Measurements from ENCODE around the gene IFITM1. TPM values are rescaled to one million over a fixed set of nuclear protein-coding genes. Genes with fewer than 3 reads are reported as not detected.
"Not testable (repeated sequence)": the region's sequence is repeated elsewhere in the genome, so short reads cannot be mapped to it uniquely, and the experiment has no call there.

Gene IFITM1
- total RNA-seq, 3 donors from 2014 or later = 99.3 to 144 (median 120) TPM

GRCh38 chr11:279040-279965 is 34.5 kb upstream of the IFITM1 start:
- peak in 1 of 2 donors; percentile 8 for ATAC-seq

DNA sequence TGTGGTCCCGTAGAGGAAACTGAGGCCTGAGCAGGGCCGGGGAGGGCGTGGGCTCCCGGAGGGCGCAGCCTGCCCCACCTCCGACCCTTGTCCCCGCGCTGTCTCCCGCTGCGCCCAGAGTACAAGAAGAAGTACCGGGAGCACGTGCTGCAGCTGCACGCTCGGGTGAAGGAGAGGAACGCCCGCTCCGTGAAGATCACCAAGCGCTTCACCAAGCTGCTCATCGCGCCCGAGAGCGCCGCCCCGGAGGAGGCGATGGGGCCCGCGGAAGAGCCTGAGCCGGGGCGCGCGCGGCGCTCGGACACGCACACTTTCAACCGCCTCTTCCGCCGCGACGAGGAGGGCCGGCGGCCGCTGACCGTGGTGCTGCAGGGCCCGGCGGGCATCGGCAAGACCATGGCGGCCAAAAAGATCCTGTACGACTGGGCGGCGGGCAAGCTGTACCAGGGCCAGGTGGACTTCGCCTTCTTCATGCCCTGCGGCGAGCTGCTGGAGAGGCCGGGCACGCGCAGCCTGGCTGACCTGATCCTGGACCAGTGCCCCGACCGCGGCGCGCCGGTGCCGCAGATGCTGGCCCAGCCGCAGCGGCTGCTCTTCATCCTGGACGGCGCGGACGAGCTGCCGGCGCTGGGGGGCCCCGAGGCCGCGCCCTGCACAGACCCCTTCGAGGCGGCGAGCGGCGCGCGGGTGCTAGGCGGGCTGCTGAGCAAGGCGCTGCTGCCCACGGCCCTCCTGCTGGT is 33.7 kb upstream of the IFITM1 start:
- peaks cover 45% of the 10 kb centered on the region for H3K4me1 Mint-ChIP-seq (ENCODE audit: low read depth)
- ATAC-seq = peak; percentile 60 to 65
- peaks cover 21% of the 10 kb centered on the region for H3K27me3 Mint-ChIP-seq (ENCODE audit: low read depth)
- H3K36me3 Mint-ChIP-seq (ENCODE audit: insufficient read depth) = no peaks in the 10 kb centered on the region
- no peak for DNase-seq
- peaks cover 12% of the 10 kb centered on the region for H3K9me3 Mint-ChIP-seq
- H3K4me3 Mint-ChIP-seq = peak overlapping the region; percentile 68

More at GRCh38 chr11:279040-279965, 34.5 kb upstream of the IFITM1 start:
- peaks cover 12% of the 10 kb centered on the region for H3K9me3 Mint-ChIP-seq
- H3K27me3 Mint-ChIP-seq (ENCODE audit: low read depth) = peaks cover 21% of the 10 kb centered on the region
- no peak for DNase-seq
- peak overlapping the region; percentile 68 for H3K4me3 Mint-ChIP-seq
- peaks cover 45% of the 10 kb centered on the region for H3K4me1 Mint-ChIP-seq (ENCODE audit: low read depth)
- no peaks in the 10 kb centered on the region for H3K36me3 Mint-ChIP-seq (ENCODE audit: insufficient read depth)

DNA sequence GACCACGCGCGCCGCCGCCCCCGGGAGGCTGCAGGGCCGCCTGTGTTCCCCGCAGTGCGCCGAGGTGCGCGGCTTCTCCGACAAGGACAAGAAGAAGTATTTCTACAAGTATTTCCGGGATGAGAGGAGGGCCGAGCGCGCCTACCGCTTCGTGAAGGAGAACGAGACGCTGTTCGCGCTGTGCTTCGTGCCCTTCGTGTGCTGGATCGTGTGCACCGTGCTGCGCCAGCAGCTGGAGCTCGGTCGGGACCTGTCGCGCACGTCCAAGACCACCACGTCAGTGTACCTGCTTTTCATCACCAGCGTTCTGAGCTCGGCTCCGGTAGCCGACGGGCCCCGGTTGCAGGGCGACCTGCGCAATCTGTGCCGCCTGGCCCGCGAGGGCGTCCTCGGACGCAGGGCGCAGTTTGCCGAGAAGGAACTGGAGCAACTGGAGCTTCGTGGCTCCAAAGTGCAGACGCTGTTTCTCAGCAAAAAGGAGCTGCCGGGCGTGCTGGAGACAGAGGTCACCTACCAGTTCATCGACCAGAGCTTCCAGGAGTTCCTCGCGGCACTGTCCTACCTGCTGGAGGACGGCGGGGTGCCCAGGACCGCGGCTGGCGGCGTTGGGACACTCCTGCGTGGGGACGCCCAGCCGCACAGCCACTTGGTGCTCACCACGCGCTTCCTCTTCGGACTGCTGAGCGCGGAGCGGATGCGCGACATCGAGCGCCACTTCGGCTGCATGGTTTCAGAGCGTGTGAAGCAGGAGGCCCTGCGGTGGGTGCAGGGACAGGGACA is 32.9 kb upstream of the IFITM1 start:
- ATAC-seq (peak; percentile 20 to 34), DNase-seq (no peak)
- Mint-ChIP-seq H3K27me3 (ENCODE audit: low read depth) (peaks cover 21% of the 10 kb centered on the region), H3K4me1 (ENCODE audit: low read depth) (peaks cover 47% of the 10 kb centered on the region), H3K36me3 (ENCODE audit: insufficient read depth) (no peaks in the 10 kb centered on the region), H3K9me3 (peaks cover 12% of the 10 kb centered on the region), H3K4me3 (peak overlapping the region; percentile 73)

- Mint-ChIP-seq H3K9me3 (peaks cover 6% of the 10 kb centered on the region), H3K4me1 (ENCODE audit: low read depth) (peaks cover 51% of the 10 kb centered on the region), H3K27me3 (ENCODE audit: low read depth) (peaks cover 21% of the 10 kb centered on the region), H3K36me3 (ENCODE audit: insufficient read depth) (no peaks in the 10 kb centered on the region), H3K4me3 (peak overlapping the region; percentile 73)
- DNase-seq (no peak), ATAC-seq (peak; percentile 5 to 8)
Observed at GRCh38 chr11:281486-282161, 32.2 kb upstream of the IFITM1 start.

DNA sequence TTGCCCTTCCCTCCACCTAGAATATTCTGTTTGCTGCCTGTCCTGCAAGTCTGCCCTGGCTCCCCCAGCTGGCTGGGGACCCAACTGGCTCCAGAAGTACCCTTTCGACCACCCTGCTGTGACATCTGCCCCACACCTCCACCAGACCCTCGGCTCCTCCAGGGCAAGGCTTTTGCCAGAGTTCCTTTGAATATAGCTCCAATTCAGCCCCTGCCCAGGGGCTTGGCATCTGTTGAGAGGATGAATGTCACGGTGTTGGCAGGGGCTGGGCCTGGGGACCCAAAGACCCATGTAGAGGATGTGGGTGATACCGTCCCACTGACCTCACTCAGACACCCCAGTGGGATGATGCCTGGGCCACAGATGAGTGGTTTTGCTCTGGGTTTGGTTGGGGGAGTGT is 31.7 kb upstream of the IFITM1 start:
- no peak for ATAC-seq
- Mint-ChIP-seq H3K27me3 (ENCODE audit: low read depth) (peaks cover 21% of the 10 kb centered on the region), H3K9me3 (peaks cover 2% of the 10 kb centered on the region), H3K4me3 (peak overlapping the region; percentile 29), H3K4me1 (ENCODE audit: low read depth) (peaks cover 54% of the 10 kb centered on the region), H3K36me3 (ENCODE audit: insufficient read depth) (no peaks in the 10 kb centered on the region)
- DNase-seq = no peak

DNA sequence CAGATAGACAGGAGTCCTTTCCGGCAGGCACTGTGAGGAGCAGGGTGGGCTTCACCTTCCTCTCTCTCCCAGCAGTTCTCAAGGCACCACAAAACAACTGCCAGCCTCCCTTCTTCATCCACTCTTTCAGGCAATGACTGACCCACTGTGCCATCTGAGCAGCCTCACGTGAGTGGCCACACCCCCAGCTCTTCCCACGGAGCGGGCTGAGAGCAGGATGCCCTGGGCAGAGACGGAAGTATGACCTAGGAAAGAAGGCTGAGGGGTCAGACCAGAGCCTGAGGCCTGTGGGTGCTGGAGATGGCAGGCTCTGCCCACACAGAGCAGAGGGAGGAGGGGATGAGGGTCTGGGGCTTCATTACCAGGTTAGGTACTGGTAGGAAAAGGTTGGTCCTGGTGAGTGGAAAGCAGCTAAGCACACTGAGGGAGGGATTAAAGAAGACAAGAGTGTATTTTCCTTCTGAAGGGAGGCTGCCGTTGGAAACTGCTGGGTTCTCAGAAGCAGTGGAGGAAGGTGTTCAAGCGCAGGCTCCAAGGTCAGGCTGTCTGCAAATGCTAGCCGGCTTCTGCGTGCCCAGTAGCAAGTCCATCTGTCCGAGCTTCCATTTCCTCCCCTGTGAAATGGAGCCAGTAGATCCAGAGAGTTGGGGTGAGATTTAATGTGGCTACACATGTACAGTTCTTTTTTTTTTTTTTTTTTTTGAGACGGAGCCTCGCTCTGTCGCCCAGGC is 31.0 kb upstream of the IFITM1 start:
- Mint-ChIP-seq H3K27me3 (ENCODE audit: low read depth) (peaks cover 21% of the 10 kb centered on the region), H3K9me3 (no peaks in the 10 kb centered on the region), H3K4me3 (peak overlapping the region; percentile 29), H3K36me3 (ENCODE audit: insufficient read depth) (no peaks in the 10 kb centered on the region), H3K4me1 (ENCODE audit: low read depth) (peaks cover 53% of the 10 kb centered on the region)
- DNase-seq (no peak), ATAC-seq (no peak)

GRCh38 chr11:283405-284104 is 30.3 kb upstream of the IFITM1 start:
- Mint-ChIP-seq H3K4me3 (no peak overlapping the region), H3K36me3 (ENCODE audit: insufficient read depth) (no peaks in the 10 kb centered on the region)
- no peak for ATAC-seq

DNA sequence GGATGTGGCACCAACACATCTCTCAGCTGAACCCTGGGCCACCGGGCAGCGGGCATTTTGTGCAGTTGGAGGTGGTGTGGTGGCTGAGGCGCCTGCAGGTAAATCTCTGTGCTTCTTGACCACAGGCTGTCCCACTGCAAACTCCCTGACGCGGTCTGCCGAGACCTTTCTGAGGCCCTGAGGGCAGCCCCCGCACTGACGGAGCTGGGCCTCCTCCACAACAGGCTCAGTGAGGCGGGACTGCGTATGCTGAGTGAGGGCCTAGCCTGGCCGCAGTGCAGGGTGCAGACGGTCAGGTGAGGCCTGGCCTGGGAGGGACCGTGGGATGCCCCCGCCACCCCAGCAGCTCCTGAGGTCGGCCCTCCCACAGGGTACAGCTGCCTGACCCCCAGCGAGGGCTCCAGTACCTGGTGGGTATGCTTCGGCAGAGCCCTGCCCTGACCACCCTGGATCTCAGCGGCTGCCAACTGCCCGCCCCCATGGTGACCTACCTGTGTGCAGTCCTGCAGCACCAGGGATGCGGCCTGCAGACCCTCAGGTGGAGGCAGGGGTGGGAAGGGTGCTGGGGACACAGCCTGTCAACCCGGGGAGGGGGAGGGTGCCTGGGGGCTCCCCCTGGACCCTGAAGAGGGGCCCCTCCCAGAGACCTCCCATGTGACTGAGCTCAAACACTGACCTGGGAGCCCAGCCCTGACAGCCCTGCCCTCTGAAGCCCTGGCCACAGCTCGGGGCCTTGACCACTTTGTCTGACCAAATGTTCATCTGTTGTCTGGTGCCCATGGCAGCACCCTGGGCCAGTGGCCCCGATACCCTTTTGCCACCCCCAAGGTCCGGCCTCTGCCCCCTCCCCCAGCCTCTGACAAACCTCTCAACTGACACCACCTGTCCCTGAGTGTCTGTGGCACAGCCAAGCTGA is 29.5 kb upstream of the IFITM1 start:
- Mint-ChIP-seq H3K27me3 (ENCODE audit: low read depth) (peaks cover 18% of the 10 kb centered on the region), H3K9me3 (no peaks in the 10 kb centered on the region), H3K4me3 (no peak overlapping the region), H3K4me1 (ENCODE audit: low read depth) (peaks cover 48% of the 10 kb centered on the region), H3K36me3 (ENCODE audit: insufficient read depth) (no peaks in the 10 kb centered on the region)
- ATAC-seq (no peak), DNase-seq (no peak)

More at GRCh38 chr11:283405-284104, 30.3 kb upstream of the IFITM1 start:
- no peak for DNase-seq
- H3K27me3 Mint-ChIP-seq (ENCODE audit: low read depth) = peaks cover 21% of the 10 kb centered on the region
- H3K4me1 Mint-ChIP-seq (ENCODE audit: low read depth) = peaks cover 51% of the 10 kb centered on the region
- no peaks in the 10 kb centered on the region for H3K9me3 Mint-ChIP-seq

- no peak for DNase-seq
- no peak overlapping the region for H3K4me3 Mint-ChIP-seq
Observed at GRCh38 chr11:285021-285893, 28.6 kb upstream of the IFITM1 start.

DNA sequence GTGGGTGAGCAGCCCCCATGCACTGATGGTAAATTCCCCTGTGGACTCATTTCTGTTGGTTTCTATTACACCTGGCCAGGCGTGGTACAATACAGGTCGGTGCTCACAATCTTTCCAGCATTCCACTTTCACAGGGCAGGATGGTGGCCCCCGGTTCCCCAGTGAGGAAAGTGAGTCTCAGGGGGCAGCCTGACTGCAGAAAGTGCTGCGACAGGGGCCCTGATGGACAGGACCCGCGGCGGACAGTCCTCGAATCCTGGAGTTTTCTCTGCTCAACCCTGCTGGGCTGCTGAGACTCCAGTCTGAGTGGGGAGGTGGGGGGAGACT is 28.0 kb upstream of the IFITM1 start:
- Mint-ChIP-seq H3K4me1 (ENCODE audit: low read depth) (peaks cover 51% of the 10 kb centered on the region), H3K9me3 (no peaks in the 10 kb centered on the region), H3K27me3 (ENCODE audit: low read depth) (peaks cover 14% of the 10 kb centered on the region), H3K36me3 (ENCODE audit: insufficient read depth) (no peaks in the 10 kb centered on the region), H3K4me3 (no peak overlapping the region)
- ATAC-seq (no peak), DNase-seq (no peak)

More at GRCh38 chr11:285021-285893, 28.6 kb upstream of the IFITM1 start:
- H3K36me3 Mint-ChIP-seq (ENCODE audit: insufficient read depth) = no peaks in the 10 kb centered on the region
- ATAC-seq = no peak
- no peaks in the 10 kb centered on the region for H3K9me3 Mint-ChIP-seq
- H3K27me3 Mint-ChIP-seq (ENCODE audit: low read depth) = peaks cover 16% of the 10 kb centered on the region
- peaks cover 53% of the 10 kb centered on the region for H3K4me1 Mint-ChIP-seq (ENCODE audit: low read depth)

GRCh38 chr11:286977-287820 is 26.6 kb upstream of the IFITM1 start:
- H3K27me3 Mint-ChIP-seq (ENCODE audit: low read depth); H3K9me3 Mint-ChIP-seq; ATAC-seq; H3K36me3 Mint-ChIP-seq (ENCODE audit: insufficient read depth): not testable (repeated sequence)
- peak; percentile 56 for DNase-seq
- Mint-ChIP-seq H3K4me1 (ENCODE audit: low read depth) (peaks cover 39% of the 10 kb centered on the region), H3K4me3 (peak overlapping the region; percentile 96)

Measured in activated T-cell treated with anti-CD3 and anti-CD28 coated beads, Interleukin-2, amount 50 U/mL, for 4 hours (primary cell).